Measurements from ENCODE around the gene DNAJC11.
"Not testable (repeated sequence)": the region's sequence is repeated elsewhere in the genome, so short reads cannot be mapped to it uniquely, and the experiment has no call there.

Gene DNAJC11

DNA sequence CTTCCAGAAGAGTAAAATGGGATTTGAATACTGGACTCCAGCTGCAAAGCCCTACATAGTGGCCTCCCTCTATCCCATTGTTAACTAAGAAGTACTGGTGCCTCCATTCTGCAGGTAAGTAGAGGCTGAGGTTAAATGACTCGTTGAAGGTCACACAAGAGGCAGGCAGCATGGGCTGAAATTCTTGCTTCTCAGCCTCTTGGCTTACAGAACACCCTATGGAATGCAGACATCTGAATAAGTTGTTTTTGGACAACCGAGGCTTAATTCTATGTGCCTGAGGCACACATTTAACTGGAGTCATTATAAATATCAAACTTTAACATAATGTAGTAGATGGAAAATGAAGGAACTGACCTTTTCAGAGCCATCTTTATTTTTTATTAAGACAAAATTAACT lies 5.7 kb downstream of the DNAJC11 start:
- DNase-seq: no peak

- no peak for DNase-seq
These were observed 7.4 kb downstream of the DNAJC11 start for GRCh38 chr1:6694121-6694713.

DNA sequence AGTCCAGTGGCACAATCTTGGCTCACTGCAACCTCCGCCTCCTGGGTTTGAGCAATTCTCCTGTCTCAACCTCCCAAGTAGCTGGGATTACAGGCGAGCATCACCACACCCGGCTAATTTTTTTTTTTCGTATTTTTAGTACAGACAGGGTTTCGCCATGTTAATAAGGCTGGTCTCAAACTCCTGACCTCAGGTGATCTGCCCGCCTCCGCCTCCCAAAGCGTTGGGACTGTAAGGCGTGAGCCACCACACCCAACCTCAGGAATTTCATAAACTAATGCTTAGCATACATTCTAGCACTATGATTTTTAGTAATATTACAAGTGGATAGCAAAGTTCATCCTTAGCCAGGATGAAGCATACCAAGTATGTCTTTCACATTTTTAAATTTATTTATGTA lies 8.7 kb downstream of the DNAJC11 start:
- no peak for DNase-seq

DNA sequence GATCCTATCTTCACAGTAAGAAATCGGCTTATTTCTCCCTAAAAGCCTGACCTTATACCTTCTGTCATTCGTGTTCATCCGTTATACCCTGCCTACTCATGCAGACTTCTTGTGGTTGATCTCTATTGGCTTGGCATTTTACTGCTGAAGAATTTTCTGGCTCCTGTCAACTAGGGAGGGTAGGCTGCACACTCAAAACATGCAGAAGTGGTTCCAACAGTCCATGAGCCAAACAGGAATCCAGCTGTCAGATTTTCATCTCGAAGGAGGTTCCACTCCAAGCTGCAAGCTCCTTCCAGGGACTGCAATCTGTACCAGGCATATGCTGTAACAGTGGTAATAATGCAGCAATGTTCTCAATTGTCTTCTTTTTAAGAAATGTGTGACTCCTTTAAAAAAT lies 10.1 kb downstream of the DNAJC11 start:
- DNase-seq: no peak

DNA sequence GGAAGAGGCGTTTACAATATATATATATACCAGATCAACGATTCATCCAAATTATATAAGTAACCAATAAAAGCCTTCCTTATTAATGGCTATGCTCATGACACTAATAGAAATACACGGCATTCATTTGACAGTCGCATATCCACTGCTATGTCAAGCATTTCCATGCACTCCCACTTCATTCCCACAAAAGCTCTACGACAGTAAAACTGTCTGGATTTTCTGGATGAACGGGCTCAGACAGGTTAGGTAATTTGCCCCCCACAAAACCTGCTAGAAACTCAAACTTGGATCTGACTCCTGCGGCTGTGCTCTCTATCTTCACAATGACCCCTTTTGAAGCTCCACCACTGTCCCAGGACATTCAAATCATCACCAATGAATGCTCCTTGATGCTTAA lies 11.4 kb downstream of the DNAJC11 start:
- no peak for DNase-seq

DNA sequence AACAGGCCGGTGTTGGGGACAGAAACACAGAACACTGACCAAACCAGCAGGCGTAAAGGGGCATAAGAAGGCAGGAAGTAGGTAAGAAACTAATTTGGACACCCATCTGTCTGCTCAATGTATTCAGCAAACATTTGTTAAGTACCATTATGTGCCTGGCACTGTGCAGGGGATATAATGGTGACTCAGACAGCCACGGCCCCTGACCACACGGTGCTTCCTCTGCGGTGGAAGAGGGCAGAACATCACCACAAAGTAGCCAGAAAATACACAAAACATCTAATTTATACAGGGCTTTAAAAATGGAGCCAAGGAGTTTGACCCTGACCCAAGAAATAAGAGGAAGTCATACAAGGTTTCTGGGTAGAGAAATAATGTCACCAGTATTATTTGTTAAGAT lies 12.9 kb downstream of the DNAJC11 start:
- no peak for DNase-seq

DNA sequence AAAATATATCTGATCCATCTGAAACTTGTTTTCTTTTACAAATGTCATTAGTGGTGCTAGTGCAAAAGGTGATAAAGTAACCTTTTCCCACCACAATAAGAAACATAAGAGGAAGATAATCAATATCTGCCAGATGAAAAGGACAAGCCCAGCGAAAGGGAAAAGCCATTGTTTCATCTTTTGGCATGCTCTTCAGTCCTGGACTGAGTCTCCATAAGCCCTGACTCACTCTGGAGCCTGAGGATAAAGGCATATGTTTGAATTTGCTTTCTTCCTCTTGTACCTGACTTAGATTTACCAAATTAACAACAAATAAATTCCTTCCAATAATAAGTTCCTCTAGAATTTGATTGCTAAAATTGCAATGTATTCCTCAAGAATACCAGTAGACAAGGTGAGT lies 13.6 kb downstream of the DNAJC11 start:
- DNase-seq: no peak

DNA sequence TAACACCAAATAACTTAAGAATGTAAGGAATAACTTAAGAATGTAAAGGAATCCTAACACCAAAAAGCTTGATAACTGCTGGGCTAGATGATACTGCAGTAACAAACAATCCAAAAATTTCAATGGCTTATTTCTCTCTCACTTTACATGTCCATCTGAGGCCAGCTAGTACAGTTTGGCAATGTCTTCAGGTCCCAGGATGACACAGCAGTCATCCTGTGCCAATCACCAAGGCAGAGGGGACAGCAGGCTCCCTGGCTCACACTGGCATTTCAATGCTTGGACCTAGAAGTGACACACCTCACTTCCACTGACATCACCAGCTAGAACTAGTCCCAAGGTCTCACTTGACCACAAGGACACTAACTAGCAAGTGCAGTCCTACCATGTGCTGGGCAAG lies 15.3 kb downstream of the DNAJC11 start:
- no peak for DNase-seq

GRCh38 chr1:6685381-6685780 lies 16.2 kb downstream of the DNAJC11 start:
- no peak for DNase-seq

- no peak for DNase-seq
These were observed 18.2 kb downstream of the DNAJC11 start for GRCh38 chr1:6683434-6683833.

GRCh38 chr1:6675941-6676340 lies 25.7 kb downstream of the DNAJC11 start:
- DNase-seq: no peak

DNA sequence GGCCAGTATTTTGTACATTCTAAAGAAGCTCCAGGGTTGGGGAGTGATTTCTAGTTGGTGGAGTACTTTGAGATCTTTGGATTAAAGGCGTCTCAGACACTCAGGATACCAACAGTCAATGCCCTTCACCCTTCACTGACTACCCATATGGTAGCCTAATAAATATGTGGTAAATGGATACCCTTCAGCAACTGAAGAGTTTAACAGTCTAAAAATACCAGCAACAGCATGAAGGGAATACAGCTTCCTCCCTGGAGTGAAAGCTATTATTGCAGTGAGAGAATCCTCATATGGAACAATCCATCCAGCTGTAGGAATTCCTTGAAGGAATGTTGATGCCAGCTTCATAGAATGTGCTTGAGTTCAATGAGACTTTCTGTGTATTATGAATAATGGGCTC lies 26.8 kb downstream of the DNAJC11 start:
- DNase-seq: no peak

GRCh38 chr1:6673816-6674398 lies 27.7 kb downstream of the DNAJC11 start:
- no peak for DNase-seq

GRCh38 chr1:6672558-6672957 lies 29.1 kb downstream of the DNAJC11 start:
- no peak for DNase-seq

DNA sequence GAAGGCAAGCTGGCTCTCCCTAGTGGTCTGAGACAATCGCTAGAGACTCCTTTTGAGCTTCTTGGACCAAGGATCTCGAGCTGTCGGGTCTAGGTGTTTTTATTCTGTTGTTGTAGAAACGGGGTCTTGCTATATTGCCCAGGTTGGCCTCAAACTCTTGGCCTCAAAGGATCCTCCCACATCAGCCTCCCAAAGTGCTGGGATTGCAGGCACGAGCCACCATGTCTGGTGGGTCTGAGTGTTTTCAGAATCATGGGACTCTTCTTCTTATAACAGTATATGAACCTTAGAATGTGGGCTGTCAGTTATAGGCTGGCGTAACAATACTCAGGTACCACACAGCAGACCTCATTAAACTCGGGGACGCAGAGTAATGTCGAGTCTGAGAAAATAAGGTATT lies 33.1 kb downstream of the DNAJC11 start:
- no peak for DNase-seq

- no peak for DNase-seq
These were observed 34.5 kb downstream of the DNAJC11 start for GRCh38 chr1:6667139-6667538.

- DNase-seq: no peak
These were observed 34.9 kb downstream of the DNAJC11 start for GRCh38 chr1:6666696-6667095.

GRCh38 chr1:6662468-6662867 lies 39.1 kb downstream of the DNAJC11 start:
- DNase-seq: not testable (repeated sequence)

- no peak for DNase-seq
These were observed 41.1 kb downstream of the DNAJC11 start for GRCh38 chr1:6660415-6661049.

DNA sequence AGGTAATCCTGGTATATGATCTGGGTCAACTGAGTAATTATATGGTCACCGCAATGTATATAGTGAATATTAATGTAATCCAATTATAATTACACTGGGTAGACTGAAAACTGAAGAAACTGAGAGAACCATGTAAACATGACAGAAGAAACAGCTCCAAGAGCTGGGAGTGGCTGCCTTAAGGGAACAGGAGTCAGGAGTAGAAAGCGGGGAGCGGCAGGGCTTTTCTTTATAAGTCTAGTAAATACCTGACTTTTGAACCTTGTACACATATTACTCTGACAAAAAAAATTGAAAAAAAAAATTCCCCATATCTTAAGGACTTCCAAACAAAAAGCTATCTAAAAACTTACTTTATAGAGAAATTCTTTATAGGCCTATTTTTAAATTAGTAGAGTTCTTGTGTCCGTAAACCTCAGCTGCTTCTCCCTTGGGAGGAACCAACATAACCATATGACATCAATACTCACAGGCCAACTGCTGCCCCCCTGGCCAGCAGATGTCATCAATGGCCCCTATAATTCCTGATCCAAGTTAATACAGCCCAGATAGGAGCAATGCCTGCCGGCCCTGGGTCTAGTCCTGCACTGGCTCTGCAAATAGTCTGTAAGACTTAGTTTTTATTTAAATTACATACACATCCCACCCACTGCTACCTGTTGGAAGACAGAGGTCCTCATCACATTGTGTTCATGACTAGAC lies 43.1 kb downstream of the DNAJC11 start:
- DNase-seq: no peak

GRCh38 chr1:6657138-6657537 lies 44.5 kb downstream of the DNAJC11 start:
- no peak for DNase-seq

GRCh38 chr1:6653436-6654290 lies 48.0 kb downstream of the DNAJC11 start:
- DNase-seq: no peak

- no peak for DNase-seq
These were observed 48.6 kb downstream of the DNAJC11 start for GRCh38 chr1:6652986-6653385.
